OCI-LY1 (cell line): Measurements from ENCODE around the gene INO80E.

Experiments used
- EZH2 ChIP-seq: fragments of 200-600 bp; sonication (generic), shearing (Covaris generic); IDR thresholded peaks from 2 replicates; pipeline ENCODE4 v1.8.0; 2017; ENCODE audit warnings: borderline replicate concordance, mixed run types, mild to moderate bottlenecking, antibody characterized with exemption, low read length, moderate library complexity, mixed read lengths
- TF ChIP-seq, protein P1 (sequence below): fragments of 200-600 bp; sonication (generic), shearing (Covaris generic); IDR thresholded peaks from 2 replicates; pipeline ENCODE4 v1.5.1; 2017; ENCODE audit warnings: mild to moderate bottlenecking, antibody characterized with exemption, low read length, moderate library complexity, mixed read lengths

DNA sequence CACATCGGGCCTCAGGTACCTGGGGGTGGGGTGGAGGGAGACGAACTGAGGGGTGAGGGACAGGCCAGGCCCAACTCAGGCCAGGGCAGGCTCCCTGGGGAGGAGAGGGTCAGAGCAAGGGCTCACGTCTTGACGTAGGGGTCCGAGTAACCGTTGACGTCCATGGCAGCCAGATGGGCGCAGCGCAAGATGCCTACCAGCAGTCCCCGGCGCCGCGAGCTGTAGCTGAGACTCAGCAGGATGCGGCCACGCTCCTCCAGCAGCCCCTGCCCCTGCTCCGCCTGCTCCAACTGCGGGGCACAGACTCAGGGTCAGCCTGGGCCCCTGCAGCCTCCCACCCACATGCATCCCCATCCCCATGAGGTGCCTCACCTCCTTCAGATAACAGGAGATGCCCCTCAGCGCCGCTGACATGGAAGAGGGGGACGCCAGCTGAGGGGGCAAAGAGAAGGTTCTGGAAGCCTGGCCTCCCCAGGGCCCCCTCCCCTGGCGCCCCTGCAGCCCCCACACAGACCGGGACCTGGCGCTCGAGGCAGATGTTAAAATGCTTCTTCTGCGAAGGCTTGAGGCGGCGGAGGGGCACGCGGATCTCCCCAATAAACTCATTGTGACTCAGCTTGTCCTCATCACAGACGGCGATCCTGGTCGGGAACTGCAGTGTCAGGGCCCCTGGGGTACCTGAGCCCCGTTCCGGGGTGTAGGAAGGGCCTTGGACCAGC, 10.8 kb downstream of the INO80E start:
- TF ChIP-seq, protein P1, sequence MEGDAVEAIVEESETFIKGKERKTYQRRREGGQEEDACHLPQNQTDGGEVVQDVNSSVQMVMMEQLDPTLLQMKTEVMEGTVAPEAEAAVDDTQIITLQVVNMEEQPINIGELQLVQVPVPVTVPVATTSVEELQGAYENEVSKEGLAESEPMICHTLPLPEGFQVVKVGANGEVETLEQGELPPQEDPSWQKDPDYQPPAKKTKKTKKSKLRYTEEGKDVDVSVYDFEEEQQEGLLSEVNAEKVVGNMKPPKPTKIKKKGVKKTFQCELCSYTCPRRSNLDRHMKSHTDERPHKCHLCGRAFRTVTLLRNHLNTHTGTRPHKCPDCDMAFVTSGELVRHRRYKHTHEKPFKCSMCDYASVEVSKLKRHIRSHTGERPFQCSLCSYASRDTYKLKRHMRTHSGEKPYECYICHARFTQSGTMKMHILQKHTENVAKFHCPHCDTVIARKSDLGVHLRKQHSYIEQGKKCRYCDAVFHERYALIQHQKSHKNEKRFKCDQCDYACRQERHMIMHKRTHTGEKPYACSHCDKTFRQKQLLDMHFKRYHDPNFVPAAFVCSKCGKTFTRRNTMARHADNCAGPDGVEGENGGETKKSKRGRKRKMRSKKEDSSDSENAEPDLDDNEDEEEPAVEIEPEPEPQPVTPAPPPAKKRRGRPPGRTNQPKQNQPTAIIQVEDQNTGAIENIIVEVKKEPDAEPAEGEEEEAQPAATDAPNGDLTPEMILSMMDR, result no peak
- TF ChIP-seq EZH2, result no peak
